Stimulated activated CD4-positive, alpha-beta T cell treated with anti-CD3 and anti-CD28 coated beads, TNF-alpha, amount 100 ng/mL, for 24 hours (primary cell): ENCODE data around the gene LCE3E.

ENCODE experiments used
- DNase-seq, 3 experiments: peaks; one replicate each; pipeline ENCODE4 v3.0.0-alpha.2; 2020; ENCODE audit warnings: low read depth in 3 of 3

The LCE3E gene

DNA sequence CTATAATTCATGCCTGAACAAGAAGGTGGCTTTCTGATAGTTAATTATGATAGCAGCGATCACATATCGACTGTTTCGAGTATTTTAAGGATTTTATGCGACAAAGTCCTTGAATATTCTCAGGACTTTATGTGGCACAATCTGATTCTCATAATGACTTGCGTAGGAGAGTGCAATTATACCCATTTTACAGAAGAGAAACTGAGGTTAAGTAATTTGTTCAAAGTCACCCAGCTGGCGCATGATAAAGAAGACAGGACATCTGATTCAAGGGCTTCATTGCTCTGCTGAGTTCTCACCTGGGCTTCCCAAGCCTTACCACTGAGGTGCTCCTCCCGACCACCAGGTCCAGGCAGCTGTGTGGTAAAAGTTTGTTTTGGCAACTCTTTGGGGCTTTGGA is 50.5 kb downstream of the LCE3E start:
- no peak for DNase-seq
